Measurements from ENCODE around the gene SCAMP2.

- TF ChIP-seq PKNOX1 (IDR thresholded peaks at IDR 0.05) (no peak), FOXA1 (IDR thresholded peaks at IDR 0.05) (no peak), TARDBP (IDR thresholded peaks at IDR 0.05) (no peak), SP1 (IDR thresholded peaks at IDR 0.05) (no peak), ZNF384 (IDR thresholded peaks at IDR 0.05) (no peak), CTBP1 (IDR thresholded peaks at IDR 0.05; ENCODE audit: borderline replicate concordance) (no peak), BHLHE40 (IDR thresholded peaks at IDR 0.05; ENCODE audit: borderline replicate concordance) (no peak), FOXM1 (IDR thresholded peaks at IDR 0.05; ENCODE audit: borderline replicate concordance) (no peak), ARNT (IDR thresholded peaks at IDR 0.05) (no peak), SUZ12 (IDR thresholded peaks at IDR 0.05) (no peak), ELF4 (IDR thresholded peaks at IDR 0.05) (no peak), LEF1 (IDR thresholded peaks at IDR 0.05; ENCODE audit: borderline replicate concordance) (no peak), L3MBTL2 (conservative IDR thresholded peaks at IDR 0.05) (no peak), HDGF (IDR thresholded peaks at IDR 0.05; ENCODE audit: borderline replicate concordance) (no peak)
These were observed 50.9 kb downstream of the SCAMP2 start for GRCh38 chr15:74822233-74822632.

Data from HEK293T (cell line).